ENCODE results near the gene CCND1.

DNA sequence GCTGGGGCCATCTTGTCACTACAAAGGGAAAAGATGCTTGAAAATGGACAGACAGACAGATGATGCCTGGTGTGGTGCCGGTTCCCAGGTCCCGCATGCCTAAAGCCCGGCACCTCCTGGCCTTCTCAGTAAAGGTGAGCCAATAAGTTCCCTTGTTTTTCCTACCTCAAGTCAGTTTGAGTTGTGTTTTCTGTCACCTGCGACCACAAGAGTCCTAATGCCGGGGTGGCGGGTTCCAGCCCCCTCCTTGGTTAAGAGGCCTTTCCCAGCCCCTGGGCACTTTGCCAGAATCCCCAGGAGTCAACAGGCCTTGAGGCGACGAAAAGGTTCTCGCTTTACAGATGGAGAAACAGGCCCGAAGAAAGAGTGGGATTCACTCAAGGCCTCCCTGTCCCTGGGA lies 53.8 kb downstream of the CCND1 start:
- TF ChIP-seq, protein P1, sequence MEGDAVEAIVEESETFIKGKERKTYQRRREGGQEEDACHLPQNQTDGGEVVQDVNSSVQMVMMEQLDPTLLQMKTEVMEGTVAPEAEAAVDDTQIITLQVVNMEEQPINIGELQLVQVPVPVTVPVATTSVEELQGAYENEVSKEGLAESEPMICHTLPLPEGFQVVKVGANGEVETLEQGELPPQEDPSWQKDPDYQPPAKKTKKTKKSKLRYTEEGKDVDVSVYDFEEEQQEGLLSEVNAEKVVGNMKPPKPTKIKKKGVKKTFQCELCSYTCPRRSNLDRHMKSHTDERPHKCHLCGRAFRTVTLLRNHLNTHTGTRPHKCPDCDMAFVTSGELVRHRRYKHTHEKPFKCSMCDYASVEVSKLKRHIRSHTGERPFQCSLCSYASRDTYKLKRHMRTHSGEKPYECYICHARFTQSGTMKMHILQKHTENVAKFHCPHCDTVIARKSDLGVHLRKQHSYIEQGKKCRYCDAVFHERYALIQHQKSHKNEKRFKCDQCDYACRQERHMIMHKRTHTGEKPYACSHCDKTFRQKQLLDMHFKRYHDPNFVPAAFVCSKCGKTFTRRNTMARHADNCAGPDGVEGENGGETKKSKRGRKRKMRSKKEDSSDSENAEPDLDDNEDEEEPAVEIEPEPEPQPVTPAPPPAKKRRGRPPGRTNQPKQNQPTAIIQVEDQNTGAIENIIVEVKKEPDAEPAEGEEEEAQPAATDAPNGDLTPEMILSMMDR (conservative IDR thresholded peaks at IDR 0.05 in 1 of 2, IDR thresholded peaks at IDR 0.05 in 1 of 2; ENCODE audit: low read depth in 1 of 2, low read length in 2 of 2): no peak
- TF ChIP-seq EZH2 (IDR thresholded peaks at IDR 0.05; ENCODE audit: low read length, missing control alignments): no peak
